ENCODE results near the gene KHDC4. TPM values are rescaled to one million over a fixed set of nuclear protein-coding genes. Genes with fewer than 3 reads are reported as not detected.

Gene KHDC4
- total and polyA plus RNA-seq, 2 of the 4 experiments (the other 2 are of a cell fraction), result 28.0 to 29.9 TPM

DNA sequence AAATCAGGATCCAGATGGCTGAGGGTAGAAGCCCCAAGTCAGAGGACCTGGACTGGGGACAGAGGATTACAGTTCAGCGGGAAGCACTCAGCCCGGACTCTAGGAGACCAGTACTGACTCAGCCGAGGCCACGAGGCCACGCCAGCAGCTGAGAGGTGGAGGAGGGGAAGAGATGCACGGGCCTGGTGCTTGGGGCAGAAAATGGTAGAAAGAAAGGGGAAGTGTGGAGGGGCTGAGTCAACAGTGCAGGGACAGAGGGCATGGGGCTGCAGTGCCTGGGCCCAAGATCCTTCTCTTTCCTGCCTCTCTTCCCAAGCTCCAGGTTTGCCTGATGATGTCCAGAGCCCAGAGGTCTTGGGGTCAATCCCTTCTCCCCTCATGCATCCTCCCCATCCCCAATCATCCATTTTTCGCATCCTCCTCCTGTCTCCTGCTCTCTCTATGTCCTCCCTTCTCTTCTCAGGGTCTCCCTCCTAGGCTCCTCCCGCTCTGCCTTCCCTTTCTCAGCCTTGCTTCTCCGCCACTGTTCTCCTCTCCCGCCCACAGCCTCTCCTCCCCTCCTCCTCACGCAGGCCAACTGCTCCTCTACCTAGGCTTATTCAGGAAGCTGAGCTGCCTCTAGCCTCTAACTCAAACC is 36.4 kb upstream of the KHDC4 start (continued):
- TF ChIP-seq, protein P1, sequence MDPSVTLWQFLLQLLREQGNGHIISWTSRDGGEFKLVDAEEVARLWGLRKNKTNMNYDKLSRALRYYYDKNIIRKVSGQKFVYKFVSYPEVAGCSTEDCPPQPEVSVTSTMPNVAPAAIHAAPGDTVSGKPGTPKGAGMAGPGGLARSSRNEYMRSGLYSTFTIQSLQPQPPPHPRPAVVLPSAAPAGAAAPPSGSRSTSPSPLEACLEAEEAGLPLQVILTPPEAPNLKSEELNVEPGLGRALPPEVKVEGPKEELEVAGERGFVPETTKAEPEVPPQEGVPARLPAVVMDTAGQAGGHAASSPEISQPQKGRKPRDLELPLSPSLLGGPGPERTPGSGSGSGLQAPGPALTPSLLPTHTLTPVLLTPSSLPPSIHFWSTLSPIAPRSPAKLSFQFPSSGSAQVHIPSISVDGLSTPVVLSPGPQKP (IDR thresholded peaks at IDR 0.05; ENCODE audit: borderline replicate concordance, low read depth, low read length), result no peak

DNA sequence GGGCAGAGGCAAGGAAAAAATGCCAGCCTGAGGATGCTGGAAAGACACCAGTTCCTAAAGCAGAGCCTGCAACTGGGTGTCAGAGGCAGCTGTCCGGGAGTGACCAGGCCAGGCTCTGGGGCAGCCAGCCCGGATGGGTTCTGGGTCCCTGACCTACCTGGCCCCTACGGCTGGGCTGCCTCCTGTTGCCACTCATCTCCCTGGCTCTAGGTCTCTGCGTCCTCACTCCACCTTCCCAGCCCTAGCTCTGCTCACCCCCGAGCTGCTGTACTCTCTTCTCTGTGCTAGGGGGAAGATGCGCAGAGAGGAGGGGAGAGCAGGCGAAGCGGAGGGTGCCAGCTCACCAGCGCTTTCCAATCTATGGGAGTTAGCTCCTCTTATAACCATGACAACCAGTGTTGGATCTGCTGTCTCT is 35.2 kb upstream of the KHDC4 start:
- Histone ChIP-seq H2AK5ac (ENCODE audit: low read depth, low read length) (peak overlapping the region; percentile 77), H2BK15ac (ENCODE audit: low read depth, low read length) (no peak overlapping the region), H2BK5ac (ENCODE audit: low read depth, low read length, poor library complexity, severe bottlenecking) (peak overlapping the region; percentile 83), H3K4ac (ENCODE audit: low read depth, low read length) (peak overlapping the region; percentile 73), H2BK120ac (ENCODE audit: low read depth, low read length) (peak overlapping the region; percentile 36; the same call in 1 of the 2 replicates), H2AK9ac (replicated peaks; ENCODE audit: low read depth, low read length, poor library complexity) (peak overlapping the region; percentile 82), H2AFZ (replicated peaks; ENCODE audit: low read length, poor library complexity) (peak overlapping the region; percentile 34), H3K4me2 (ENCODE audit: low read depth, low read length) (peak overlapping the region; percentile 32; the same call in 1 of the 2 replicates), H3K56ac (ENCODE audit: extremely low read depth, insufficient read depth, low read length) (no peak overlapping the region), H4K91ac (ENCODE audit: insufficient read depth, low read depth, low read length) (peak overlapping the region; percentile 54), H3K27me3 (ENCODE audit: control insufficient read depth, insufficient read depth, low read length) (no peaks in the 10 kb centered on the region), H3K18ac (ENCODE audit: low read depth, low read length) (peak overlapping the region; percentile 46), H3K4me1 (ENCODE audit: control insufficient read depth, insufficient read depth, low read length) (peaks cover 48% of the 10 kb centered on the region), H3K9ac (ENCODE audit: low read depth, low read length) (peak overlapping the region; percentile 30; the same call in 1 of the 2 replicates), H4K20me1 (ENCODE audit: insufficient read depth, low read length) (peaks cover 97% of the 10 kb centered on the region), H3K14ac (replicated peaks; ENCODE audit: low read depth, low read length) (peak overlapping the region; percentile 88; the same call in 1 of the 2 replicates), H2BK20ac (ENCODE audit: low read depth, low read length) (no peak overlapping the region), H4K8ac (ENCODE audit: low read depth in 2 of 2, low read length in 2 of 2) (peak overlapping the region; percentile 11 to 69; a peak in 2 of 4 replicates), H3K9me1 (ENCODE audit: insufficient read depth, low read length) (peaks cover 54% of the 10 kb centered on the region), H3K79me1 (ENCODE audit: low read depth in 1 of 2, low read length in 2 of 2) (peaks cover 34 to 86% of the 10 kb centered on the region in 2 experiments), H4K5ac (ENCODE audit: low read depth, low read length) (peak overlapping the region; percentile 33; the same call in 1 of the 2 replicates), H3K27ac (ENCODE audit: insufficient read depth, low read length) (peak overlapping the region; percentile 69), H3K4me3 (ENCODE audit: insufficient read depth, low read depth, low read length) (no peak overlapping the region), H3K36me3 (ENCODE audit: control insufficient read depth, insufficient read depth, low read length) (peaks cover 66% of the 10 kb centered on the region), H3K9me3 (ENCODE audit: control insufficient read depth, insufficient read depth, low read length) (no peaks in the 10 kb centered on the region), H3K23ac (ENCODE audit: low read depth, low read length) (peak overlapping the region; percentile 95)
- POLR2A ChIA-PET (ENCODE audit: unreplicated experiment), result no interaction called here
- no CpG with 5 or more reads among the region's 9 CpGs for WGBS, 2 experiments (ENCODE audit: extremely low coverage in 2 of 2, insufficient read length in 1 of 2)
- ATAC-seq (ENCODE audit: low read depth) (no peak), DNase-seq (no peak)
- dilution Hi-C loops (cut with HindIII; ENCODE audit: low sequenced_read_pairs, unreplicated experiment) (no loop called here), intact Hi-C loops (cut with micrococcal nuclease) (no loop called here), in situ Hi-C loops (cut with MboI; ENCODE audit: low sequenced_read_pairs) (no loop called here)
- CTCF ChIA-PET, result no interaction called here
- BruUV-seq (replicated peaks), result no TSS peak
- TF ChIP-seq, protein P1 (IDR thresholded peaks at IDR 0.05; ENCODE audit: borderline replicate concordance, low read depth, low read length), result no peak
- TF ChIP-seq CEBPB (IDR thresholded peaks at IDR 0.05; ENCODE audit: low read depth, low read length) (no peak), RCOR1 (IDR thresholded peaks at IDR 0.05; ENCODE audit: insufficient replicate concordance, low read length) (no peak), BHLHE40 (IDR thresholded peaks at IDR 0.05; ENCODE audit: low read depth, low read length) (no peak), FOS (IDR thresholded peaks at IDR 0.05; ENCODE audit: low read depth, low read length) (no peak), RAD21 (IDR thresholded peaks at IDR 0.05; ENCODE audit: low read length) (no peak), MAZ (IDR thresholded peaks at IDR 0.05; ENCODE audit: borderline replicate concordance, low read depth, low read length) (no peak), RFX5 (IDR thresholded peaks at IDR 0.05; ENCODE audit: low read depth, low read length) (no peak), POLR2A (IDR thresholded peaks at IDR 0.05; ENCODE audit: low read depth, low read length) (no peak), MAFK (IDR thresholded peaks at IDR 0.05; ENCODE audit: low read depth, low read length) (no peak)
- TF ChIP-seq, protein P2, sequence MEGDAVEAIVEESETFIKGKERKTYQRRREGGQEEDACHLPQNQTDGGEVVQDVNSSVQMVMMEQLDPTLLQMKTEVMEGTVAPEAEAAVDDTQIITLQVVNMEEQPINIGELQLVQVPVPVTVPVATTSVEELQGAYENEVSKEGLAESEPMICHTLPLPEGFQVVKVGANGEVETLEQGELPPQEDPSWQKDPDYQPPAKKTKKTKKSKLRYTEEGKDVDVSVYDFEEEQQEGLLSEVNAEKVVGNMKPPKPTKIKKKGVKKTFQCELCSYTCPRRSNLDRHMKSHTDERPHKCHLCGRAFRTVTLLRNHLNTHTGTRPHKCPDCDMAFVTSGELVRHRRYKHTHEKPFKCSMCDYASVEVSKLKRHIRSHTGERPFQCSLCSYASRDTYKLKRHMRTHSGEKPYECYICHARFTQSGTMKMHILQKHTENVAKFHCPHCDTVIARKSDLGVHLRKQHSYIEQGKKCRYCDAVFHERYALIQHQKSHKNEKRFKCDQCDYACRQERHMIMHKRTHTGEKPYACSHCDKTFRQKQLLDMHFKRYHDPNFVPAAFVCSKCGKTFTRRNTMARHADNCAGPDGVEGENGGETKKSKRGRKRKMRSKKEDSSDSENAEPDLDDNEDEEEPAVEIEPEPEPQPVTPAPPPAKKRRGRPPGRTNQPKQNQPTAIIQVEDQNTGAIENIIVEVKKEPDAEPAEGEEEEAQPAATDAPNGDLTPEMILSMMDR (conservative IDR thresholded peaks at IDR 0.05; ENCODE audit: low read depth, low read length), result no peak

All from IMR-90 (cell line).